Measurements from ENCODE around the gene EDN3.

The EDN3 gene, protein sequence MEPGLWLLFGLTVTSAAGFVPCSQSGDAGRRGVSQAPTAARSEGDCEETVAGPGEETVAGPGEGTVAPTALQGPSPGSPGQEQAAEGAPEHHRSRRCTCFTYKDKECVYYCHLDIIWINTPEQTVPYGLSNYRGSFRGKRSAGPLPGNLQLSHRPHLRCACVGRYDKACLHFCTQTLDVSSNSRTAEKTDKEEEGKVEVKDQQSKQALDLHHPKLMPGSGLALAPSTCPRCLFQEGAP

GRCh38 chr20:59300333-59301081, at the start of gene EDN3:
EDN3 (plus strand) TSS chr20:59300611; CDS start chr20:59300813, 202 bp downstream.
- no peak for FAIRE-seq

- no peak for FAIRE-seq
These were observed 47.1 kb upstream of the EDN3 start for GRCh38 chr20:59253325-59253724.

DNA sequence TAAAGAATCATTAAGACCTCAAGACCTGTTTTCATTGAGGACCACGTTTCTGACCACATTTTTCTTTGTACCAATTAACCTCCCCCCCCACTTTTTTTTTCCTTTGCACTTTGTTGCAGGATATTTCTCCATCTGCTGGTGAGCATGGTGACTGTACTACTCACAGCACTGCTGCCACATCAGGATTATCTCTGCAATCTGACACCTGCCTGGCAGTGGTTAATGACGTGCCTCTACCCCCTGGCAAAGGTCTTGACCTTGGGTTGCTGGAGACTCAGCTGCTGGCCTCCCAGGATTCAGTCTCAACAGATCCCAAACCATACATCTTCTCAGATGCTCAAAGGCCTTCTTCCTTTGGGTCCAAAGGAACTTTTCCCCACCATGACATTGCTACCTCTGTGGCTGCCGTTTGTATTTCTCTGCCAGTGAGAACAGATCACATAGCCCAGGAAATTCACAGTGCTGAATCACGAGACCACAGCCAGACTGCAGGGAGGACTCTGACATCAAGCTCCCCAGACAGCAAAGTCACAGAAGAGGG, 46.6 kb upstream of the EDN3 start:
- no peak for FAIRE-seq

DNA sequence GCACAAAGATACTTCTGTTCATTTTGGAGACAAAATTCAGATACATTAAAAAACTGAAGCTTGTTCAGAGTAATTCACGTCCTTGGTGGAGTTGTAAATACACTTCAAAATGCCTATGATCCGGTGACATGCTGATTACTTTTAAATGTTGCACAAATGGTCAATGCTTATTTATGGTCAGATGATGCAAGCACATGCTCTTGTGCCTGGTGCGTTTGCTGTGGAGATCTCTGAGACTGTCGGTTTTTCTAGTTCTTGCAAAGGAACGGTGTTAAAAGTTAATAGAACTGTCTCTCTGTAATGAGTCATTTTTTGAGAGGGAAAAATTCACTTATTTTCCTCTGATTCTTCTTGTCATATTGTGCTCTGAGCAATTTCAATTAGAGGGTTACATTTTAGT, 45.2 kb upstream of the EDN3 start:
- FAIRE-seq, result no peak

- FAIRE-seq, result no peak
These were observed 42.2 kb upstream of the EDN3 start for GRCh38 chr20:59258221-59258621.

DNA sequence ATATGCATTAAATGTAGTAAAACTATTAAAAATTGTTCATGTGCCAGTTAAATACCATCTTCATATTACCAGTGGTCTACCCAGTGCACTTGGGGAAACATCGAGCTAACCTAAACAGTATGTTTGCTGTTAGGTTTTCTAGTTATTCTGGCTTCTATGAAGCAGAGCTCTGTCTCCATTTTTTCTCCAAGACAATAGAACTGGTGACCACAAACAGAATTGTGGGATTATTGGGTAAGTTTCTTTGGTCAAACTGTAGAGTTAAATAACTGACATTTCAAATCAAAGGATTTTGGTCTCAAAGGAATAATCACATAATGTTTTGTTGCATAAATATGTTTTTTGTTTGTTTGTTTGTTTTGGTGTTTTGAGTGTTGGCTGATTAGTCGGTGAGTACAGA, 40.5 kb upstream of the EDN3 start:
- no peak for FAIRE-seq

DNA sequence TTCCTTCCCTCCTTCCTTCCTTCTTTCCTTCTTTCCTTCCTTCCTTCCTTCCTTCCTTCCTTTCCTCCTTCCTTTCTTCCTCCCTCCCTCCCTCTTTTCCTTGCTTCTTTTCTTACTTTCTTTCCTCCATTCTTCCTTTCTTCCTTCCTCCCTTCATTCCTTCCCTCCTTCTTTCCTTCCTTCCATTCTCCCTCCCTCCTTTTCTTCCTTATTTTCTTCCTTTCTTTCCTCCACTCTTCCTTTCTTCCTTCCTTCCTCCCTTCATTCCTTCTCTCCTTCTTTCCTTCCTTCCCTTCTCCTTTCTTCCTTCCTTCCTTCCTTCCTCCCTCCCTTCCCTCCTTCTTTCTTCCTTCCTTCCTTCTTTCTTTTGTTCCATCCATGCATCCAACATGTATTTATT, 35.1 kb upstream of the EDN3 start:
- FAIRE-seq, result no peak

DNA sequence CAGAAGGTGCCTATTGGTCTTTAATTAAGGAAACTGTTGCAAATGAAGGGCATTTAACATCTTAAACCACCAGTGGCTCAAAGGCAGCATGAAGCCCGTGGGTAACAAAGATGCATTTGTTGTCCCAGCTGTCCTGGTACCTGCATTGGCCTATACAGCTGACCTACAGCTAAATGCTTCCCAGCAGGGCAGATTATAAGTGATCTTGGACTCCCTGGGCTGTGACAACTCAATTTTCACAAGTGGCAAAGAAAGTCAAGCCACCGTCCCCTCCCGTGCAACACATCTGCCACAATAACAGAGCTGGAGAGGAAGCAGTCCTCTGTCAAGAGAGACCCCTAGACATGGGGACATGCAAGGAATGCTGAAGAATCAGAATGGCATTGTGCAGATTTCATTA, 31.5 kb upstream of the EDN3 start:
- no peak for FAIRE-seq

DNA sequence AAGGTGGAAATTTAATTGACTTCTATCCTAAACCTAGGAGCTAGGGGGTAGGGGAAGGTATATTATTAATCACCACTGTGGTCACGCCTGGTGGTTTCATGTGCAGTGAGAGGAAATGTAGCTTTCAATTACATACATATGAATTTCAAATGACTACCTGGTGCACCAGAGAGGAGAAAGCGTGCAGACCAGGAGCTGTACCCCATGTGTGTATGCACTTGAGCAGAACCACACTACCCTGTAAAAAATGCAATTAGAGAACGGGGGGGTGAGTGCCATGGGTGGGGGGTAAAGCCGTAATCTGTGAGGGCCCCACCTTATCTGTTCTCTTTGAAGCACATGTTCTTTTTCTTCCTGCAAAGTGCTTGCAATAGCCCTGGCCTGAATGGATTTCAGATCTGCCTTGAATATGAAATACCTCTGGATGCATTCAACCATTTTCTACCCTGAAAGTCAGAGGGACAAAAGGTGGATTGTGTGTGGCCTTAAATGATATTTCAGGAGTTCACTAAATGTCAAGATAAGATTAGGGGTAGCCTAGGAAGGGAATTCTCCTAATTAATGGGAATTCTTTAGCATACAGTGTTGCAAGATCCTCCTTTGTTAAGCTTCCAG, 30.9 kb upstream of the EDN3 start:
- FAIRE-seq, result no peak

- no peak for FAIRE-seq
These were observed 30.0 kb upstream of the EDN3 start for GRCh38 chr20:59270380-59270779.

GRCh38 chr20:59273739-59274357, 26.6 kb upstream of the EDN3 start:
- no peak for FAIRE-seq

DNA sequence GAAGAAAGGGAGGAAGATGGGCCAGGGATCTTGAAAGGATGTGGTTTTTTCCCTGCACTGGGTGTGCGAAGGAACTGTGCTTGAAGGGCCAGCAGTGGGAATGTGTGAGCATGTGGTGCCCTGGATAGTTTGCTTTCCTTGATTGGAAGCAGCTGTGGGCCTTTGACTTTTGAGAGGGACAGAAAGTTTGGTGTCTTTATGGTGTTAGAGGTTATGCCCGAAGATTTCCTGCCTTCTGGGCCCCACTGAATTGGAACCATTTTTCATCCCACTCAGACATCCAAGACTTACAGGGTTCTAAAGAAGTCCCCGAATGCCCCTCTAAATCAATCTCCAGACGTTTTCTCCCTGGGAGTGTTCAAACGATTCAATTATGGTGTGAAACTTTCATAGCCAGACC, 23.5 kb upstream of the EDN3 start:
- FAIRE-seq, result no peak

DNA sequence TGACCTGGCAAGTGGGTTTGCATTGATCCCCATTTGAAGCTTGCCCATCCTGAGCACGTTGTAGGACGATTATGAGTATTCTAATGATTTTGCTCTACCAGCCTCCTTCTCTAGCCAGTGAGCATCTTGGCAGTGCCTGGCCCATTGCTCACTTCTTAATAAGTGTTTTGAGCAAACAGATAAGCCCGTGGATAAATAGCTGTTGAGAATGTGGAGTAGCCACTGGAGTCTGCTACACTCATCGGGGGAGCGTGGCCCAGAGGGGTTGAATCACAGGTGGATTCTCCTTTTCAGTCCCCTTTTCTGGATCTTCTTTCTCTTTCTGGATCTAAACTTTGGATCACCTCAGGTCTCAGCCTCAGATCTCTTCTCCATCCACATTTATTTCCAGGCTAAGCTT, 15.9 kb upstream of the EDN3 start:
- no peak for FAIRE-seq

DNA sequence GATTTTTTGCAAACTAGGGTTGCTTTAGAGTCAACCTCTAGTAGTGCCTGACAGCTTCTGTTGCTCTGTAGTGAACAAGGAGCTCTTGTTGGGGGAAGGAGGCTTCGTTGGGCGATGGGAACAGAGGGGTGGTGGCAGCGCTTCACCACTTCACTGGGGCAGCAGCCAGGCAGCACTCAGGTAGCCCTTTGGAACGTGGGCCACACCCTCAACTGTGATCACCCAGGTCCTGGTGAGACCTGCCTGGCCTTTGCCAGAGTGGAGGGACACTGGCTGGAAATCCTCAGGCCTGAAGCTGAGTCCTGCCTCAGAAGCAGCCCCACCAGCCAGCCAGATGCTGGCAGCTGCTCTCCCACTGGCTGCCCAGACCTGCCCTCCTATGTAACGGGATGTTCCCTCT, 10.4 kb upstream of the EDN3 start:
- FAIRE-seq, result no peak

DNA sequence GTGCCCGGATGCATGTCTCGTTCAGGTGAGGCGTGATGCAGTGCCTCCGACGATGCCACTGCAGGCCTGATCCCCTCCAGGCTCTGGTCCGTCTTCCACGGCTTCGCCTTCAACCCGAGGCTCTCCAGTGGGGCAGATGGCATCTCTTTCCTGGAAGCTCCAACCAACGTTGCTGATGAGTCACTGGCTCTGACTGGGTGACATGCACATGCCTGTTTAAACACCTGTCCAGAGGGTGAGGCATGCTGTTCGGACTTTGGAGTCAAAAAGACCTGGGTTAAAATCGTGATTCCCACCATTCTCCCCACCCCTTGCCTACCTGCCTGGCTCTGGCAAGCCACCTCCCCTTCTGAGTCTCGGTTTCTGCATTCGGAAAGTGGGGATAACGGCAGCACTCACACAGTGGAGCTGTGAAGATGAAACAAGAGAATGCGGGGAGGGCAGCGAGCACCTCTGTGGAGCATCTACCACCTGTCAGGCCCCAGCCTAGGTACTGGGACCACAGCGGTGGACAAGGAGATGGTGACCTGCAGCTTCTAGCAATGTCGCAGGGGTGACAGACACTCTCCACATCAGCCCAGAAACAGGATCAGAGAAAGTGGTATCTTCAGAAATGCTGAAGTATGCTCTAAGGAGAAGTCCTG, 8.5 kb upstream of the EDN3 start:
- no peak for FAIRE-seq

DNA sequence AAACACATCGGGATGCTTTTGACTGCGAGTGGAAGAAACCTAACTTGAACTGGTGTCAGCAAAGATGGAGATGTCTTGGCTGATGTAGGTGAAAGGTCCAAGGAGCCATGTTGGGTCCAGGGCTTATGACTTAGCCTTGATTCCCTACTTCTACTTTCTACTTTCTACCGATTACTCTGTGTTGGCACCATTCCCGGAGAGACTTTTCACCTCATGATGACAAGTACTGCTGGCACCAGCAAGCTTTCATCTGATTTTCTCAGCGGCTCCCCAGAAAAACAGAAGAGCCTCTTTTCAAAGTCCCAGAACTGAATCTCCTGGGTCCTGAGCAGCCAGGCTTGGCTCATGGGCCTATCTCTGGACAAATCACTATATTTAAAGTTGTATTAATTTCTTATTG, 4.9 kb upstream of the EDN3 start:
- no peak for FAIRE-seq

DNA sequence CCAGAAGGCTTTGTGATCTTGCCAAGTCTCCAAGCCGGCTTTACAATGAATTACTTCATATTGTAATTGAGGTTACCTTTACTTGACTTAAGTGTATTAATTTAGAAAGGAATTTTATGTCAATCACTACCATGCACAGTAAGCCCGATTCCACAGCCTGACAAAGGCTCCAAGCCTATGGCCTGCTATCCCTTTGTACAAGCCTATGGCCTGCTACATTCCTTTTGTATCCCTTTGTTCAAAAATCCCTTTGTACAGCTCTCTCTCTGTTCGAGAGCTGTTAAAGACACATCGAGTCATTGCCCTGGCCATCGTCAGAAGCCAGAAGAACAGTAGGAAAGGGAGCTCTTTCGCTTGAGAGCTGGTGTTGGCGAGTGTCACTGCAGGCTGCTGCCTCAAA, 2.7 kb upstream of the EDN3 start:
- no peak for FAIRE-seq

GRCh38 chr20:59299945-59300332, 472 bp upstream of the EDN3 start:
- no peak for FAIRE-seq

DNA sequence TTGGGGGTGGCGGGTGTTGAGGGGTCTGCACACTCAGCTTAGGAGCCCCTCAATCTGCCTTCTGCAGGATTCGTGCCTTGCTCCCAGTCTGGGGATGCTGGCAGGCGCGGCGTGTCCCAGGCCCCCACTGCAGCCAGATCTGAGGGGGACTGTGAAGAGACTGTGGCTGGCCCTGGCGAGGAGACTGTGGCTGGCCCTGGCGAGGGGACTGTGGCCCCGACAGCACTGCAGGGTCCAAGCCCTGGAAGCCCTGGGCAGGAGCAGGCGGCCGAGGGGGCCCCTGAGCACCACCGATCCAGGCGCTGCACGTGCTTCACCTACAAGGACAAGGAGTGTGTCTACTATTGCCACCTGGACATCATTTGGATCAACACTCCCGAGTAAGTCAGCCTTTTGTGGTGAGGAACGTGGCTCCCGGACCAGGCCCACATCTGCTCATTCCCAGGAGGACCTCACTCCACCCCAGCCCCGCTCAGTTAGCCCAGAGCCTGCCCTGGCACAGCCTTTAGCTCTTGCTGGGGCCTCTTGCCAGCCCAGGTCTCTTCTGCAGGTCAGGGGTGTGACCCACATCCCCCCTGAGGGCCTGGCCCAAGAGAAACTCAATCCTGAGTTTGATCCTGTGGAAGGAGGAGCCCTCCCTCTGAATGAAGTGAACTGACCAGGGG, 1.1 kb downstream of the EDN3 start:
- no peak for FAIRE-seq

DNA sequence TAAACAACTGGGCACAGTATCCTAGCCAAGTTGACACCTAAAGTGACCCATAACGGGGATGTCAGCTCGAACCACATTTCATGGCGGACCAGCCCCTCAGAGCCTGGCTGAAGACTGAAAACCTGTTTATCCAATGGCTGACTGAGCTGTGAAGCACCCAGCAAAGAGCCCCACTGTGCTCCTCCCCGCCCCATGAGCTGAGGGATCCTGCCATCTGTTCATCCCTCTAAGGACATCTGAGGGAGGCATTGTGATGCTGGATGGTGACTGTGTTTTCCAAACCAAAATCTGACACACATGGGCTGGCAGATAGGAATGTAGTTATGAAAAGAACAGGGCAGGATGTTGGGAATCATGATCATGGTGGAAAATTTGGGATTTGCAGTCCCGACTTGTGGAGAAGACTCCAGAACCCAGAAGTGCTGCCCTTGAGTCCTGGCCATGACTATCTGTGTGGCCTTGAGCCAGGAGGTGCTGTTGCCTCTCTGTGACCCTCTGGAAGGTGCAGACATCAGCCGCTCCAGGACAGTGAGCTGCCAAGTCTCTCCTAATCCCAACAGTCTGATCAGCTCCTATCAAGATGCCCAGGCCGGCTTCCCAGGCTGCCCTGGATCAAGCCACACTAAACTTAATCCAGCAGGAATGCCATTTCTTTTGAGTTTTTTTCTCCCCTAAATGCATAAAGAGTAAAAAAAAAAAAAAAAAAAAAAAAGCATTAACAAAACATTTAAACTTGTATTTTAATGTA, 5.7 kb downstream of the EDN3 start:
- no peak for FAIRE-seq

DNA sequence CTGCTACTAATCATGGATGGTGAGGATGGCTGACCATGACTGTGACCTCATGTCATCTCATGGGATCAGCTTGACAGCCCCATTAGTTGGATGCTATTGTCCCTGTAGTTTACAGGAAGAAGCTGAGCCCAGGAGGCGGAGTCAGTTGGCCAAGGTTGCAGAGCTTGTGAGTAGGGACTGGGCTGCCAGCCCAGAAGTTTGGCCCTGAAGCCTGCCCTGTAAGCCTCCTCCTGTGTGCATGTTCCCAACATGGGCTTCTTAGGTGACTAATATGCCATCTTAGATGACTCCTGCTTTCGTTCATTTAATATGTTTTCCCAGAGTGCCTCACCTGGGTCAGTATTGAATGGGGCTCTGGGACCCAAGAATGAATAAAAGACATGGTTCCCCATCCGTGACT, 6.9 kb downstream of the EDN3 start:
- no peak for FAIRE-seq
